ENCODE measurements around the gene ERO1A.

Gene ERO1A

GRCh38 chr14:52694761-52695480 lies 437 bp downstream of the ERO1A start:
- peak; percentile 45 for DNase-seq

DNA sequence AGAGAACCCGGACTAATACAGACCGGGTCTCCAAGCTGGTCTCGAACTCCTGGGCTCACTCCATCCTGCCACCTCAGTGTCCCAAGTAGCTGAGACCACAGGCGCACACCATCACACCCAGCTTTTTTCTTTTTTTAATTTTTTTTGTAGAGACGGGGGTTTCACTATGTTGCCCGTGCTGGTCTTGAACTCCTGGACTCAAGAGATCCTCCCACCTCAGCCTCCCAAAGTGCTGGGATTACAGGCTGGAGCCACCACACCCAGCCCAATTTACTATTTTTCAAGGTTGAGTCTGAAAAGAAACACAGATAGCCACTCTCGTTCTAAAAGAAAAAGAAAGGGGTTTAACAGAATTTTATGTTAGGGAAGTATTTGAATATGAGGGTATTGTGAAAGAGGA lies 1.8 kb downstream of the ERO1A start:
- DNase-seq, result no peak

DNA sequence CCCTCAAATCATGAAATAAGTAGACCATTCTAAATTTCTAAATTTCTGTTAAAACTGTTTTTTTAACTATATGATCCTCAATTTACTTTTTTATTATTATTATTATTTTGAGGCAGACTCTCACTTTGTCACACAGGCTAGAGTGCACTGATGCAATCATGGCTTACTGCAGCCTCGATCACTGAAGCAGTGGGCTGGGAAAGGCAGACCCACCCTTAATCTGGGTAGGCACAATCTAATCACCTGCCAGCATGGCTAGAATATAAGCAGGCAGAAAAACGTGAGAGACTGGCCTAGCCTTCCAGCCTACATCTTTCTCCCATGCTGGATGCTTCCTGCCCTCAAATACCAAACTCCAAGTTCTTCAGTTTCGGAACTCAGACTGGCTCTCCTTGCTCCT lies 2.3 kb downstream of the ERO1A start:
- no peak for DNase-seq

- no peak for DNase-seq
Measured at GRCh38 chr14:52692248-52692962, 3.0 kb downstream of the ERO1A start.

DNA sequence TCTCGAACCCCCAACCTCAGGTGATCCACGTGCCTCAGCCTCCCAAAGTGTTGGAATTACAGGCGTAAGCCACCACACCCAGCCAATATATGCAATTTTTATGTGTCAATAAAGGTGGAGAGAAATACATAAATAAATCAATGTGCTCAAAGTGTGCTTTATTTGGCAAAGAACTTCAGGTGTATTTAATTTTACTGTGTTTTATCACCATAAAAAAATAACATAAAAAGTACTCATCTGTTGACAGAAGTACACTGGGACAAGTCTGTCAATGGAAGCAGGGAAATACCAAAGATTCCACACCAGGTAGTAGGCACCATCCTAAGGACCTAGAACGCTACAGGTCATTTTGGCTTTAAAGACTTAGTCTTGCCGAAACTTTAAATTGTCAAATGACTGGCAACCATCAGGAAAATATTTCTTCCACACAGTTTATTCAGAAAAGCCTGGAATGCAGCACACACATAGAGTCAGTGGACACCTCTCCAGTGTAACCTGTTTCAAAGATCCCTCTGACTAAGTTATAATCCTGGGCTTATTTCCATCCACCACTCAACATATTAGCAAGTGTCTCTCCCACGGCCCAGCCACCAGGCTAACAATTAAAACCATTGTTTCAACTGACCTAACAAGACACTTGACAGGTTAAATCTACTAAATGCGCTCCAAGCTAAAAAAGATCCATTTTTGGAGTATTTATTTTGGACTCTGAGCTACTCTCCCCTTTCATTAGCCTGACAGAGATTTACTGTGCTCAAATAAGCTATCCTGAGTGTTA lies 4.2 kb downstream of the ERO1A start:
- no peak for DNase-seq

DNA sequence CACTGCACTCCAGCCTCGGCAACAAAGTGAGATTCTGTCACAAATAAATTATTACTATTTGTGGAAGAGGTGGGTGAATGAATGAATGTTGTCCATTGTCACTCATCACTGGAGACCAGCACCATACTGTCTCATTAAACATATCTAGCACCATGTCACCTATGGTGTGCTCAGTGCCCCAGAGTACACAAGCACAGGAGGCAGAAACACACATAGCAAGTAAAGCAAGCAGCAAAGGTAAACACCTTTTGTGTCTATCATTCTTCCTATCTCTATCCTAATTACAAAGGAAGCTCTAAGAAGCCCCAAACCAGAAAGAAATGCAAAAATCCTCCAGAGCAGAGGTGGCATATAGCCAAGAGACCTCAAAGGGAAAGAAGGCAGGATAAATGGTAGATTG lies 9.2 kb downstream of the ERO1A start:
- DNase-seq, result no peak

GRCh38 chr14:52683985-52684520 lies 11.3 kb downstream of the ERO1A start:
- DNase-seq, result no peak

- no peak for DNase-seq
Measured at GRCh38 chr14:52678591-52678990, 16.8 kb downstream of the ERO1A start.

GRCh38 chr14:52663850-52664249 lies 31.5 kb downstream of the ERO1A start:
- no peak for DNase-seq

- DNase-seq, result no peak
Measured at GRCh38 chr14:52661314-52661713, 34.0 kb downstream of the ERO1A start.

DNA sequence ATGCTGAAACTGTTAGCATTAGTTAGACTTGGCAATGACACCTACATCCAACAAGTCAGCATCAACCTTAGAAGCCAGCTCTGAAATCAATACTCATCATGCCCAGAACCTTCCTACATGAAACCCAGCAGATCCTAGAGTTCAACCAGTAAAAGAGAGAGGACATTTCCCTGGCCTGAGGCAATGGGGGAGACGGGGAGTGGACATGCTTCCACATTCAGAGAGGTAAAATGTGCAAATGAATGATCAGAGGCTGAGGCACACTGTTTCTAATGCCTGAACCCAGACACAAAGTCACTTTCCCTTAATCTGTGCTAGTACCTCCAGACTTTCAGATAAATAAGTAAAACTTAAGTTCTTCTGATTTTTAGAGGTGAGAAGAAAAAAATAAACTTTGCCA lies 34.5 kb downstream of the ERO1A start:
- no peak for DNase-seq

DNA sequence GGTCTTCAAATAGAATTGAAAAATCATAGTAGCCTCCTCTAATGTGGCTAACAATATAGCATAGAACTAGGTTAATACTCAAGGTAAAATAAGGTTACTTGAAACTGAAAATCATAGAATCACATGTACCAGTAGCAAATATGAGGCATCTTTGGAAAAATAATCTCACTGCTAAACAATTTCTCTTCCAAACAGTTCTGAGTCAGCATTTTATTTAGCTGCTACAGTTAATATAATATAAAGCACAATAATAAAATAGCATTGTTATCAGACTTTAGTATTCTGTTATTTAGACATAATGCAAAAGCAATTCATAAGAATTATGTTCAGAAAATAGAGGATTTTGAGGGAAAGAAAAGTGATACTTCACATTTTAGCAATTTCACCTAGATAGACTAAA lies 35.0 kb downstream of the ERO1A start:
- no peak for DNase-seq

- no peak for DNase-seq
Measured at GRCh38 chr14:52656905-52657304, 38.5 kb downstream of the ERO1A start.

- DNase-seq, result no peak
Measured at GRCh38 chr14:52650774-52651173, 44.6 kb downstream of the ERO1A start.

- DNase-seq, result no peak
Measured at GRCh38 chr14:52649511-52649910, 45.8 kb downstream of the ERO1A start.

- DNase-seq, result no peak
Measured at GRCh38 chr14:52641745-52642144, 53.6 kb downstream of the ERO1A start.

DNA sequence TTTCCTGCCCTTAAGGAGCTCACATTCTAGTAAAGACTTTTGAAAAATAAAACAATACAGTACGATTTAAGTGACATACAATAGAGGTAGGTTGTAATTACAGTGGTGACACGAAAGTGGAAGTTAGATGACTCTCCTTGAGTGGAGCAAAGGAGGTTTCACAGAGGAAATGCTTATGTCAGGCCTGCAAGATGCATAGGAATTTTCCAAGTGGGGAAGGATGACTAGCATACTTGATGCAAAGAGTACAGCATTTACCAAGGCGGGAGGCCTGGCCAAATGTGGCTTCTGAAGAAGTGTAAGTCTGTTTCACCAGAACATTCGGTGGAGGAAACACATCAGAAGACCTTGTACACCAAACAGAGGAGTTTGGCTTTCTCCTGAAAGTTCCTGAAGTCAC lies 55.2 kb downstream of the ERO1A start:
- DNase-seq, result no peak

- DNase-seq, result no peak
Measured at GRCh38 chr14:52619687-52620086, 75.7 kb downstream of the ERO1A start.

- no peak for DNase-seq
Measured at GRCh38 chr14:52618602-52619001, 76.8 kb downstream of the ERO1A start.

DNA sequence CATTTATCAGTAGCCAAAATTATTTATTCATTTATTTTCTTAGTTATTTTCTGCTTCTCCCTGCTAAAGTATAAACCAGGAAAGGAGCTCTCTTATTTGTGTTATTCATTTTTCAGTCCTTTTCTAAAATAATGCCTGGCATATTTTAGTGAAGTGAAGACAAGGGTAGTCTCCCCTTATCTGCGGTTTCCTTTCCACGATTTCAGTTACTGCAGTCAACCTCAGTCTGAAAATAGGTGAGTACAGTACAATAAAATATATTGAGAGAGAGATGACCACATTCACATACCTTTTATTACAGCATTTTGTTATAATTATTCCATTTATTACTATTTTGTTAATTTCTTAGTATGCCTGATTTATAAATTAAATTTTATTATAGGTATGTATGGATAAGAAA lies 85.2 kb downstream of the ERO1A start:
- DNase-seq, result no peak

GRCh38 chr14:52609445-52610044 lies 85.8 kb downstream of the ERO1A start:
- DNase-seq, result no peak

DNA sequence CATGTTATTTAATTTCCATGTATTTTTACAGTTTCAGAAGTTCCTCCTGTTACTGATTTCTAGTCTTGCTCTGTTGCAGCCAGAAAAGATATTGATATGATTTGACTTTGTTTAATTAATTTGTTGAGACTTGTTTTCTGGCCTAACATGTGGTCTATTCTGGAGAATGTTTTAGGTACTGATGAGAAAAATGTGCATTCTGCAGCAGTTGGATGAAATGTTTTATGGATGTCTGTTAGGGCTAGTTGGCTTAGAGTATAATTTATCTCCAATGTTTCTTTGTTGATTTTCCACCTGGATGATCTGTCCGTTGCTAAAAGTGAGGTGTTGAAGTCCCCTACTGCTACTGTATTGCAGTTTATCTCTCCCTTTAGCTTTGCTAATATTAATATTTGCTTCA lies 88.3 kb downstream of the ERO1A start:
- no peak for DNase-seq

GRCh38 chr14:52602131-52602530 lies 93.2 kb downstream of the ERO1A start:
- no peak for DNase-seq

All from NCI-H1092 treated with DMSO at 0.1 percent for 48 hours (cell line).